Testis (tissue), 2 donors: ENCODE measurements around the gene ABCB11.

Experiments used
- CTCF ChIP-seq, 3 experiments: fragments of 450-650 bp in 2 of 3; fragments of 200-600 bp in 1 of 3; sonication (generic) in 1 of 3; IDR thresholded peaks; one replicate each; pipeline ENCODE4 v1.5.1; 2016 to 2019; ENCODE audit warnings: antibody characterized with exemption in 3 of 3, mild to moderate bottlenecking in 2 of 3, moderate library complexity in 1 of 3
- POLR2A ChIP-seq: fragments of 450-650 bp; IDR thresholded peaks from one replicate; pipeline ENCODE4 v1.6.1; 2017; ENCODE audit warnings: antibody characterized with exemption, mild to moderate bottlenecking, moderate library complexity

GRCh38 chr2:169011698-169012097 lies 19.4 kb downstream of the ABCB11 start:
- TF ChIP-seq CTCF (IDR thresholded peaks at IDR 0.05) (no peak), POLR2A (no peak)
